H1 (cell line): Measurements from ENCODE around the gene F7. TPM values are rescaled to one million over a fixed set of nuclear protein-coding genes. Genes with fewer than 3 reads are reported as not detected.

Source experiments
- CTCF ChIA-PET: fragments of 300-600 bp; sonication (Branson Sonifier 250); formaldehyde crosslinking; loops from one replicate; lab custom pipeline; 2021; ENCODE audit not compliant: partially characterized antibody; lab: Charles Lee
- POLR2A ChIA-PET: fragments of 300-600 bp; sonication (Branson Sonifier 250); formaldehyde crosslinking; loops from one replicate; lab custom pipeline; 2021; ENCODE audit warnings: inconsistent platforms; ENCODE audit not compliant: partially characterized antibody; lab: Charles Lee
- DNase-seq, 2 experiments: peaks; one replicate each; pipeline versions ENCODE4 v3.0.0 to v3.0.0-alpha.2; 2010 to 2022; ENCODE audit warnings: low spot score in 2 of 2, low read depth in 1 of 2, mixed read lengths in 1 of 2
- FAIRE-seq: peaks from 2 replicates; lab custom pipeline; 2011; peaks lifted over from hg19 to GRCh38; lab: Jason Lieb, UNC
- H2AFZ ChIP-seq: 2 replicates; pipeline ENCODE4 v1.8.1; 2012; ENCODE audit warnings: low read length, inconsistent platforms
- H2AK5ac ChIP-seq: 2 replicates; pipeline ENCODE4 v1.6.1; 2013; ENCODE audit warnings: low read depth, low read length
- H2BK120ac ChIP-seq: replicated peaks from 2 replicates; pipeline ENCODE3; 2013; ENCODE audit warnings: low read depth, low read length, inconsistent platforms
- H2BK12ac ChIP-seq: 2 replicates; pipeline ENCODE4 v1.6.1; 2013; ENCODE audit warnings: low read depth, low read length
- H2BK15ac ChIP-seq: 2 replicates; pipeline ENCODE4 v1.6.1; 2013; ENCODE audit warnings: low read length
- H2BK20ac ChIP-seq: 2 replicates; pipeline ENCODE4 v1.6.1; 2013; ENCODE audit warnings: low read length
- H2BK5ac ChIP-seq: 2 replicates; pipeline ENCODE4 v1.6.1; 2013; ENCODE audit warnings: low read depth, low read length
- H3K14ac ChIP-seq: 2 replicates; pipeline ENCODE4 v1.6.1; 2013; ENCODE audit warnings: inconsistent platforms; ENCODE audit not compliant: insufficient read length
- H3K18ac ChIP-seq: 2 replicates; pipeline ENCODE4 v1.6.1; 2013; ENCODE audit warnings: low read length; ENCODE audit errors: extremely low read depth
- H3K23ac ChIP-seq: 2 replicates; pipeline ENCODE4 v1.6.1; 2013; ENCODE audit warnings: inconsistent platforms; ENCODE audit not compliant: insufficient read length
- H3K23me2 ChIP-seq: 2 replicates; pipeline ENCODE4 v1.6.1; 2013; ENCODE audit warnings: low read depth, low read length
- H3K27ac ChIP-seq: 2 replicates; pipeline ENCODE4 v1.6.1; 2011; ENCODE audit warnings: low read depth, low read length, inconsistent platforms
- H3K27me3 ChIP-seq, 4 experiments: replicated peaks in 1 of 4; 1 replicate in 1 of 4; 2 replicates in 3 of 4; pipeline versions ENCODE4 v1.6.1 to v1.8.1; 2011 to 2013; ENCODE audit warnings: low read length in 3 of 4, mild to moderate bottlenecking in 3 of 4, inconsistent platforms in 2 of 4, mixed read lengths in 2 of 4, moderate library complexity in 1 of 4; ENCODE audit not compliant: control insufficient read depth in 3 of 4, insufficient read depth in 3 of 4; ENCODE audit errors: extremely low read depth in 1 of 4
- H3K36me3 ChIP-seq, 4 experiments: 2 replicates each; pipeline versions ENCODE4 v1.6.1 to v1.8.1; 2011 to 2013; ENCODE audit warnings: mild to moderate bottlenecking in 4 of 4, low read length in 3 of 4, moderate library complexity in 2 of 4, control low read depth in 1 of 4, inconsistent platforms in 1 of 4; ENCODE audit not compliant: insufficient read depth in 4 of 4, control insufficient read depth in 2 of 4
- H3K4ac ChIP-seq: replicated peaks from 2 replicates; pipeline ENCODE3; 2013; ENCODE audit warnings: low read length, low read depth, mixed read lengths, inconsistent platforms; ENCODE audit not compliant: insufficient read length
- H3K4me1 ChIP-seq, 4 experiments: replicated peaks in 1 of 4; 1 replicate in 1 of 4; 2 replicates in 3 of 4; pipeline versions ENCODE4 v1.6.1 to v1.8.1; 2011 to 2013; ENCODE audit warnings: low read length in 3 of 4, inconsistent platforms in 2 of 4, mixed read lengths in 1 of 4; ENCODE audit not compliant: insufficient read depth in 4 of 4, control insufficient read depth in 3 of 4
- H3K4me2 ChIP-seq, 2 experiments: 2 replicates each; pipeline versions ENCODE4 v1.6.1 to v1.8.1; 2011 to 2013; ENCODE audit warnings: low read depth in 2 of 2, low read length in 2 of 2, control low read depth in 1 of 2, inconsistent platforms in 1 of 2, mild to moderate bottlenecking in 1 of 2; ENCODE audit not compliant: insufficient read depth in 1 of 2
- H3K4me3 ChIP-seq, 4 experiments: fragments of 200-600, 300-600 bp in 1 of 4; sonication (generic), shearing (Covaris generic), sonication (Bioruptor Twin) in 1 of 4; 2 replicates each; pipeline versions ENCODE4 v1.5.1 to v1.8.1; 2011 to 2016; ENCODE audit warnings: low read length in 4 of 4, low read depth in 3 of 4, control low read depth in 2 of 4, inconsistent platforms in 2 of 4, mild to moderate bottlenecking in 2 of 4, mixed read lengths in 1 of 4, moderate library complexity in 1 of 4; ENCODE audit not compliant: insufficient read depth in 2 of 4; ENCODE audit errors: extremely low read depth in 1 of 4
- H3K56ac ChIP-seq: replicated peaks from 2 replicates; pipeline ENCODE3; 2013; ENCODE audit warnings: low read depth, mild to moderate bottlenecking, mixed read lengths, low read length, inconsistent platforms; ENCODE audit not compliant: insufficient read length
- H3K79me1 ChIP-seq: 2 replicates; pipeline ENCODE4 v1.6.1; 2013; ENCODE audit warnings: low read depth, low read length, control low read depth
- H3K79me2 ChIP-seq, 2 experiments: 2 replicates each; pipeline versions ENCODE4 v1.6.1 to v1.8.1; 2012 to 2013; ENCODE audit warnings: low read length in 2 of 2, mild to moderate bottlenecking in 2 of 2, inconsistent platforms in 1 of 2; ENCODE audit not compliant: insufficient read depth in 2 of 2, control insufficient read depth in 1 of 2
- H3K9ac ChIP-seq, 4 experiments: replicated peaks in 1 of 4; 1 replicate in 1 of 4; 2 replicates in 3 of 4; pipeline versions ENCODE4 v1.6.1 to v1.8.1; 2011 to 2013; ENCODE audit warnings: low read depth in 3 of 4, low read length in 3 of 4, control low read depth in 2 of 4, mild to moderate bottlenecking in 2 of 4, moderate library complexity in 2 of 4, inconsistent platforms in 1 of 4; ENCODE audit errors: extremely low read depth in 1 of 4
- H3K9me3 ChIP-seq, 2 experiments: 2 replicates each; pipeline versions ENCODE4 v1.6.1 to v1.8.1; 2012 to 2013; ENCODE audit warnings: mild to moderate bottlenecking in 2 of 2, moderate library complexity in 2 of 2, control low read depth in 1 of 2, inconsistent platforms in 1 of 2, low read depth in 1 of 2, low read length in 1 of 2, mixed read lengths in 1 of 2; ENCODE audit not compliant: insufficient read depth in 2 of 2
- H4K20me1 ChIP-seq, 2 experiments: replicated peaks in 1 of 2; 2 replicates each; pipeline versions ENCODE3 to v1.8.1; 2011 to 2013; ENCODE audit warnings: inconsistent platforms in 2 of 2, low read length in 2 of 2, mild to moderate bottlenecking in 1 of 2; ENCODE audit not compliant: insufficient read depth in 2 of 2, control insufficient read depth in 1 of 2
- H4K5ac ChIP-seq: 2 replicates; pipeline ENCODE4 v1.6.1; 2013; ENCODE audit warnings: low read length, low read depth, mixed read lengths, inconsistent platforms; ENCODE audit not compliant: insufficient read length
- H4K8ac ChIP-seq: 2 replicates; pipeline ENCODE4 v1.8.0; 2013; ENCODE audit warnings: mild to moderate bottlenecking, moderate library complexity, low read length, inconsistent platforms; ENCODE audit not compliant: insufficient read depth; ENCODE audit errors: extremely low read depth
- H4K91ac ChIP-seq: replicated peaks from 2 replicates; pipeline ENCODE3; 2013; ENCODE audit warnings: low read length, mixed read lengths, inconsistent platforms; ENCODE audit not compliant: insufficient read length
- KDM1A ChIP-seq: fragments of 200-600, 300-600 bp; sonication (generic); IDR thresholded peaks from 2 replicates; pipeline ENCODE4 v1.7.1; 2016; ENCODE audit warnings: mild to moderate bottlenecking, low read length, borderline replicate concordance
- TAF1 ChIP-seq: IDR thresholded peaks from 2 replicates; pipeline ENCODE4 v1.6.1; 2011; ENCODE audit warnings: mild to moderate bottlenecking, low read depth, low read length
- WGBS, 2 experiments: shearing (Covaris generic) in 1 of 2; methylation state at CpG; one replicate each; pipeline versions ENCODE4 v1.1.6 to v1.1.7; 2013 to 2015; ENCODE audit warnings: low lambda C conversion rate in 2 of 2, mixed read lengths in 2 of 2, inconsistent platforms in 1 of 2, low coverage in 1 of 2, missing lambda C conversion rate in 1 of 2; ENCODE audit not compliant: insufficient replicate concordance in 2 of 2, insufficient coverage in 1 of 2, insufficient read length in 1 of 2; ENCODE audit errors: extremely low coverage in 1 of 2, missing lambda C conversion rate in 1 of 2; 5-methylcytosine and 5-hydroxymethylcytosine counted together
- polyA plus RNA-seq, 7 experiments: library from polyadenylated mRNA; depleted of rRNA in 3 of 7; stranded (reverse) in 5 of 7; unstranded in 2 of 7; fragments of >200 nt in 5 of 7; fragments of 200-250 nt in 2 of 7; gene quantifications; 1 replicate in 5 of 7; 2 replicates in 1 of 7; 4 replicates in 1 of 7; pipeline versions ENCODE4 v1.2.1 to v1.2.3, GENCODE V29; 2011 to 2013; ENCODE audit warnings: missing spikeins in 2 of 7, mixed read lengths in 2 of 7
- total RNA-seq: library from RNA; stranded (reverse); fragmentation: NEBNext Ultra II Directional; extraction: Animal tissue kit (Norgen Biotek cat#: 25700); gene quantifications from 2 replicates; pipeline ENCODE4 v1.2.1, GENCODE V29; 2021

The F7 gene
- total and polyA plus RNA-seq, 2 of the 8 experiments (the other 6 are each of a cell fraction or from before 2014, with no cell fraction given), result 0.43 to 0.98 TPM

DNA sequence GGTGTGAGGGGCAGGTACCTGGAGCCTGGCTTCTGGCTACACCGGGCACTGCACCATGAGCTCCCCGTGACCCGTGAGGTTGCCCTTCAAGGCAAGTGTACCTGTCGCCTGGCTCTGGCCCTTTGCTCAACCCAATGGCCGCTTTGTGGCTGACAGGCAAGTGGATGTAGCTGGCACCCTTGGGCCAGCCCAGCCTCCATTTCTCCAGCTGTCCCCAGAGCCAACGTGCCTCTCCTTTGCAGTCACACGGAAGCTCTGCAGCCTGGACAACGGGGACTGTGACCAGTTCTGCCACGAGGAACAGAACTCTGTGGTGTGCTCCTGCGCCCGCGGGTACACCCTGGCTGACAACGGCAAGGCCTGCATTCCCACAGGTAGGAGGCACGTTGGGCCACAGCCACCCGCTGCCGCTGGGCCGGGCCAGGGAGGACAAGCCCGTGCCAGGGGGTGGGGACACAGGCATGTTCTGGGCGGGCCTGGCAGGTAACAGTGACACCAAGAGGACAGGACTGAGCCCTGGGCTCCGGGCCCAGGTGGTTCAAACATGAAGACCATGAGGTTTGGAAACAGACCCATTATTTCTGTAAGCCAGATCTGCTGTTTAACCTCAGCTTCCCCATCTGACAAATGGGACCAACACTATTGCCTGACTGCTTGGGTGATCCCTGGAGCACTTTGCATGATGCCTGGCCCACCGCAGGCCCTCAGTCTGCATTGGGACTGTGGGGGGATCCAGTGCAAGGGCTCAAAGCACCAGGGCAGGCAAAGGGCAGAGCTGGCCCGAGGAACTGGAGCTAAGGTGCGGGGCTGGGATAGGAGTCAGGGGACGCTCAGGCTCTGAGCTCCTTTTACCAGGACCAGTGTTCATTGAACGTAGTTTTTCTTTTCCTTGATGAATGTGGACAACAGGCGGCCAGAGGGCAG lies 35.3 kb downstream of the F7 start:
- DNase-seq, result no peak
- H2BK12ac ChIP-seq, result peak overlapping the region; percentile 17; the same call in 1 of the 2 replicates
- H3K9ac ChIP-seq, result no peak overlapping the region
- no peak overlapping the region for H2BK20ac ChIP-seq
- H3K56ac ChIP-seq, result no peak overlapping the region
- no peaks in the 10 kb centered on the region for H3K9me3 ChIP-seq
- CTCF ChIA-PET, result interaction anchor here (1.2 to 1.6 kb wide), 3 partner anchors 17 to 111 kb away, joined by 3 to 5 read pairs (median 5); no protein-coding TSS in a partner anchor
- H3K14ac ChIP-seq, result no peak overlapping the region
- H4K91ac ChIP-seq, result peak overlapping the region; percentile 17
- 91% methylated on average over 24 of the region's 26 CpGs; no CpG with 5 or more reads in 1 of the 2 experiments for WGBS, 2 experiments
- no peak for FAIRE-seq
- H3K23me2 ChIP-seq, result no peaks in the 10 kb centered on the region
- H3K18ac ChIP-seq, result no peak overlapping the region
- H3K4me2 ChIP-seq, result no peak overlapping the region
- H3K27ac ChIP-seq, result no peak overlapping the region
- TF ChIP-seq KDM1A (0 out of 2 replicates have a peak, but pooled peaks have one; percentile 22), TAF1 (no peak)
- H3K4ac ChIP-seq, result no peak overlapping the region
- no peaks in the 10 kb centered on the region for H4K20me1 ChIP-seq
- H3K23ac ChIP-seq, result no peak overlapping the region
- no peak overlapping the region for H2AK5ac ChIP-seq
- no peak overlapping the region for H4K8ac ChIP-seq
- no peaks in the 10 kb centered on the region for H3K36me3 ChIP-seq
- no peaks in the 10 kb centered on the region for H3K27me3 ChIP-seq
- no peak overlapping the region for H2BK15ac ChIP-seq
- H3K79me2 ChIP-seq, result no peaks in the 10 kb centered on the region
- H3K79me1 ChIP-seq, result no peaks in the 10 kb centered on the region
- POLR2A ChIA-PET, result interaction anchor here (1.2 kb wide), 1 partner anchor 11 kb away, joined by 3 read pairs; no protein-coding TSS in a partner anchor
- H3K4me3 ChIP-seq, result no peak overlapping the region
- H2BK5ac ChIP-seq, result no peak overlapping the region
- H2AFZ ChIP-seq, result no peak overlapping the region
- H2BK120ac ChIP-seq, result no peak overlapping the region
- no peak overlapping the region for H4K5ac ChIP-seq
- H3K4me1 ChIP-seq, result peaks cover 0 to 3% (median under 1%) of the 10 kb centered on the region in 4 experiments; a peak in 4 of 7 replicates
